ENCODE results near the gene PAX7.
"Not testable (repeated sequence)": the region's sequence is repeated elsewhere in the genome, so short reads cannot be mapped to it uniquely, and the experiment has no call there.

PAX7 gene

DNA sequence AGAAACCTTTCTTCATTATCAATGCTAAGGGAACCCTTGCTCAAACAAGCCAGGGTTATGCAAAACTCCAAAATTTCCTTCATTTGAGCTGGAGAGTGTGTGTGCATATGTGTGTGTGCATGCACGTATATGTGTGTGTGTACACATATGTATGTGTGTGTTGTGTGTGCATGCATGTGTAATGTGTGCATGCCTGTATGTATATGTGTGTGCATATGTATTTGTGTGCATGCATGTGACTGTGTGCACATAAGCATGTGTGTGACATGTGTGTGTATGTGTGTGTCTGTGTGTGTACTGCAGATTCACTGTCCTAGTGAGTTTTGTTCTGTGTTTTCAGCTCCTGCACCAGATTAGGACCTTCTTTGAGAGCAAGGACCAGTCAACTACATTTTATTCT is 28.2 kb downstream of the PAX7 start:
- no peak for DNase-seq (ENCODE audit: low read depth)

DNA sequence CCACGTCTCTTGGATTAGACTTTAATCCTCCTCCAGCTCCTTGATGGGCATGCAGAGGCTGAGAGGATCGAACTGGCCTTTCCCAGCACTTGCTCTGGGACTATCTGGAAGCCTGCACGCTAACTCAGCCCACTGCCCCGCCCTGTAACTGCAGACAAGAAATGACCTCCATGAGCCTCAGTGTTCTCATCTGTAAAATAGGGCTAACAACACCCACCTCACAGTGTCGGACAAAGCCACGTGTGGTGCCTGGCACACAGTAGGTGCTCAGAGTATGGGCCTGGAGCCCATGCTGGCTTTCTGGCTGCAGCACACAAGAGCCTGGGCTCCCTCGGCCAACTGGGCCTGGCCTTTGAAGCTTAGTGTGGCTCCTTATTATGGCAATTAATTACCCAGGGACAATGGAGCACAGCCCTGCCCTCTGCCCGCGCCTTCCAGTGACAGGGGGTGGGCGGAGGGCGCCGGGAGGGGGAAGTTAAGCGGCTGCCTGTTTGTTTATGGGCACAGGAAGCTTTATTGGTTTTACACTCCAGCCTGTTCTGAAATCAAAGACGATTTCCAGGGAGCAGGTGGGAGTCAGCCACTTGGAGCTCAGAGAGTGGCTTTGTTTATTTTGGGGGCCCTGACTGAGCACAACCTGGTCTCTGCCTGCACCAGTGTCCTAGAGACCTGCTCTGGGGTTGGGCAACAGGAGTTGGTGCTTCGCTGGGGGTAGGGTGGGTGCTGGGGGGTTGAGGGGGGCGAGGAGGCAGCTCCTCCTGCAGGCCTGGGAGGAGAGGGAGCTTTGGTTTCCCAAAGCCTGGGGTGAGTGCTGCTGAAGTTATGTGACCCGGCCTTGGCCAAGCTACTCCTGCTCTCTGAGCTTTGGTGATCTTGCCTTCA is 31.0 kb downstream of the PAX7 start:
- DNase-seq (ENCODE audit: low read depth) = no peak

DNA sequence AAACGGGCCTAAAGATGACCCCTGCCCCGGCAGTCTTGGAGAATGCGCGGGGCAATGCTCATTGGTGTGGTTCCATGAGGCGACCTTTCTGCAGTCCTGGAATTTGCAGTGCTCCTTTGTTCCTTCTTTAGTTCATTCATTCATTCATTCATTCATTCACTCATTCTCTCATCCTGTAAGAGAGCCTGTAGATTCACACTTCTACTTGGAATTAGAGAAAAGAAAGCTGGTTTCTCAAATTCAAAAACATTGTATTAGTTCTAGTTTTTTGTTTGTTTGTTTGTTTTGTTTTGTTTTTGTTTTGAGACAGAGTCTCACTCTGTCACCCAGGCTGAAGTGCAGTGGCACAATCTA is 31.6 kb downstream of the PAX7 start:
- no peak for DNase-seq (ENCODE audit: low read depth)

DNA sequence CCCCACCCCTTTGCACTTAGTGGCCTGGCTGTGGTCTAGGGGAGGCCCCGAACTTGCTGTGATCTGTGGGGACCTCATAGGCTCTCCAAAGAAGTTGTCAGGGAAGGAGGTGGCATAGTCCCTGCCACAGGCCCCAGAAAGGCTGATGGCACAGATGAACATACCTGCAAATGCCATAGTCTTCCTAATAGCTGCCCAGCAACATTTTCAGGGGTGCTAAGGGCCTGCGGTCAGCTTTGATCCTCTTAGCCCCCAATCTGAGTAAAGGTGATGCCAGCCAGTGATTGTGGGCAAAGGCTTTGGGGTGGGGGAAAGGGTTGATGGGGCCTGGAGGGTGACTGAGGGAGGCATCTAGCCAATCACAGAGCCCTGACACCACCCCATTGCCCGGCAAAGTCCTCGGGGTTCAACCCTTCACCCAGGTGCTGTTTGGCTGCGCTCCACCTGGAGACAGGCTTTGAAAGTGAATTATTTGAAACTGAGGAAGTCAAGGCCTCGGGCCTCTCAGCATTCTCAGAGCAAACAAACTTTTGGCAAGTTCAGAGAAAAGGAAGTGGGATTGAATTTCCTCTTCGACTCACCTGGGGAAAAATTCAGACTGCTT is 35.8 kb downstream of the PAX7 start:
- no peak for DNase-seq (ENCODE audit: low read depth)

DNA sequence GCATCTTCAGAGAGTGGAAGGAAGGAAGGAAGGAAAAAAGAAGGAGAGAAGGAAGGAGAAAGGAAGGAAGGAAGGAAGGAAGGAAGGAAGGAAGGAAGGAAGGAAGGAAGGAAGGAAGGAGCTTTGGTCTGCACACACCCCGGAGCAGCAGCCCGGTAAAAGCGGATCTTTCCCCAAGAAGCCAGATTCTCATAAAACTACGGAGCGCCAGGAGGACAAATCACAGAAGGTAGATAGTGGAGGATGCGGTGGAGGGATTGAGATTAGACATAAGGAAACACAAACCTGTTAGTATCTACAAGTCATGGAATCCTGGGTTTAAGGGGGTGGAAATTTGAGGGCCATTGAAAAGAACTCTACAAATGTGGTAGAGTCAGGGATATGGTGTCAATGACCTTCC is 36.7 kb downstream of the PAX7 start:
- DNase-seq (ENCODE audit: low read depth) = no peak

DNA sequence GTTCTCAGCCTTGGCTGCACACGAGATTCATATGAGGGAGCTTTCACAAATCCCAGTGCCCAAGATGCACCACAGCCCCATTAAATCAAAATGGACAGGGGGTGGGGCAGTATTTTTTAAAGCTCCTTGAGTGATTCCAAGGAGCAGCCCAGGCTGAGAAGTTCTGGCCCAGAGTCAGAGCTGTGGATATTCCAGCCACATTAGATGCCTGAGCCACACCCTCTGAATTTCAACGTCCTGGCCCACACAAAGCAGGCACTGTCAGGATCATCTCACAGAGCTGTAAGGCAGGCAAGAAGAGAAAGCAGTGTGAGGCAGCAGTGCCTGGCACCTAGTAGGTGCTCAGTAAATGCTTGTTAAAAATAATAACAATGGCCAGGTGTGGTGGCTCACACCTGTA is 37.4 kb downstream of the PAX7 start:
- no peak for DNase-seq (ENCODE audit: low read depth)

DNA sequence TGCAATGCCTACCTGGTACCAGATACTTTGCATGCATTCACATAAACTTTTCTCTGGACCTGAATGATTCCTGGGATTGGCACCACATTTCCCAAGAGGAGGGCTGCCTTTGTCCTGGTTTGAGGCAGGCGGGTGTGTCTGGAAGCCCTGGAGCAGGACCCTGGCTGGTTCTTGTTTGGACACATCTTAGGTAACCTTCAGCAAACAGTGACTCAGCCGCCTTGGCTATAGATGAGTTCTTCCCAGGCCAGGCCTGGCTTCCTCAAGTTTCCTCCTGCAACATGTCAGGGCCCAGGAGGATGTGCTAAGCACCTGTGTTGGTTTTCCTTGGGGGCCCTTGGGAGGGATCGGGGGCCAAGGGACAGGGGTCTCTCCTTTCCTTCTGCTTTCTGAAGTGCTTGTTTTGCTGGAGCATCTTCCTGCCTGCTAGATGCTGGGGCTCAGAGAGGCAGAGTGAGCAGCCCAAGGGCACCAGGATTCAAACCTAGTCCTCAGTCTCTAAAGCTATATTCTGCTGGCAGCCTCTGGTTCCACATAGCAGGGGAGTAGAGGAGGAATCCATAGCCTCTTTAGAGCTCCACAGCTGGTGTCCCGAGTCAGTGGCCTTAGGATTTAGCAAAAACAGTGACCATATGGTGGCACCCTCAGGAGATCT is 38.2 kb downstream of the PAX7 start:
- no peak for DNase-seq (ENCODE audit: low read depth)

DNA sequence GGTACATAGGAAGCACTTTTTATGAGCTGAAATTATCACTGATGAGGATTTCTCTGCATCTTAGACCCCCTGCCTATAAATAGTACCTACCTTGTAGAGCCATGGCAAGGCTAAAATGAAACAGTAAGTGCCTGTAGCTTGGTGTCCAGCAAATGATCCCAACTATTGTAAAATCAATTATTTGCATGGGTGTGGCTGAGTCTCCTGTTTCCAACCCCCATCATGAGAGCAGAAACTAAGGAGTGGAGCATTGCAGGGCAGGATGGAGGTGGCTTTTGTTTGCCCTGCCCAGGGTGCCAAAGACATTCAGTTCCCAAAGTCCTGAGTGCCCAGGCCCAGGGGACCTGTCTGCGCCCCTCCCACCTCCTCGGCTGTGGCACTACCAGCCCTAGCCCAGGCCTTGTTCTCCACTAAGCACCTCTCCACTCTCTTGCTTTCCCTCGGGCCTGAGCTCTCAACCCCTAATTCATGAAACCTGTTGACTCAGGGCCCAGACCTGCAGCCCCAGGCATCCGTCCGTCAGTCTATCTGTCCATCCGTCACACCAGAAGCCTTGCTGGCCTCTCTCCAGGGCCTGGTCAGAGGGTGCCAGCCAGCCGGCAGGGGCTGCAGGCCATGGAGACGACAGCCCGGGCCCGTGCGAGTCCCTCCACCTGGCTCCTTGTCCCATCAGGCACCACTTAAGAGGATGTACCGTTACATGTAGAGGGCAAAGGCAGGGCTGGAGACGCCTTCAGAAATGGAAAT is 39.6 kb downstream of the PAX7 start:
- no peak for DNase-seq (ENCODE audit: low read depth)

DNA sequence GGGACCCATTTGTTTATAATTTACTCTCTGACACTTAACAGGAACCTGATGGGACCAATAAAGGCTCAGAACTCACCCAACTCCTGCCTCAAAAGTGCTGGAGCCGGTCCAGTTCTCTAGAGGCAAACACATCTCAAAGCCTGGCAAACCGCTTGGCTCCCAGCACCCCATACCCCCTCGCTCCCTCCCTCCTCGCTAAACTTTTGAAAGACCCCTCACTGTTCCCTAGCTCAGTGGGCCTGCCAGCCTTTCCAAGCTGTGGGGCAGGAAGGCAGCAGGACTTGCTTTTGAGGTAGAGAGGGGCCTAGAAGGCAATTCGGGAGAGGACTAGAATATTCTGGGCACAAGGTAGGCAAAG is 40.2 kb downstream of the PAX7 start:
- DNase-seq (ENCODE audit: low read depth) = no peak

DNA sequence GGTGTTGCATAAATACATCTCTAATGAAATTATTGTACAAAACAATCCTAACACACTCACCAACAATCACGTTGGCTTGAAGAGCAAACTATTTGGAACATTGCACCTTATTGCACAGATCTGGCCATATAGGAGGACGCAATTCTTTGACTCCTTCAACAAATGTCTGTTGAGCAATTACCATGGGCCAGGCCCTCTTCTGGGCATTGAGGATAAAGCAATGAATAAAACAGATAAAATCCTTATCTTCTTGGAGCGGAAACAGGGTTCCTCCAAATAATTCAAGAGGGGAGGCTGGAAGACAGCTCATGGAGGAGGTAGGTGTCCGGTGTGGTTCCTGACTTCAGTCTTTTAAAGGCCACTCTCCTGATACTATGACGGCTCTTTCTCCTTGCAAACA is 43.3 kb downstream of the PAX7 start:
- no peak for DNase-seq (ENCODE audit: low read depth)

DNA sequence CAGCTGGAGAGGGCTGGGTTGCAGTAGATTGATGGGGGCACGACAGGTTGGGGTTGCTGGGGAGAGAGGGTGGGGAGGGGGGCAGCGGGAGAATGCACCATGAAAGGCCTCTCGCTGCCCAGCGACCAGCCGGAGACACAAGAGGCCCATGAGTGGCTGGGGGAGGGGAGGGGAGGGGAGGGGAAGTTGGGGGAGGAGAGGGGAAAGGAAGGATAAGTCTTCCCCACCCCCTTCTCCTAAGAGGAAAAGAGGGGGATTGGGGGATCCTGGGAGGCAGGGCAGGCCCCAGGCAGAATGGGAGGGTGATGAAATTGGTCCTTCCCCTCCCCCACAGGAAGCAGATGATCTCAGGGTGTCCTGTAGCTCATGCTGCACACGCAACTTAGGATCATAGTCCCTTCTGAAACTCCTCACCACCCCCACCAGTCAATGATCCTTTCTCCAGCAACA is 45.7 kb downstream of the PAX7 start:
- no peak for DNase-seq (ENCODE audit: low read depth)

DNA sequence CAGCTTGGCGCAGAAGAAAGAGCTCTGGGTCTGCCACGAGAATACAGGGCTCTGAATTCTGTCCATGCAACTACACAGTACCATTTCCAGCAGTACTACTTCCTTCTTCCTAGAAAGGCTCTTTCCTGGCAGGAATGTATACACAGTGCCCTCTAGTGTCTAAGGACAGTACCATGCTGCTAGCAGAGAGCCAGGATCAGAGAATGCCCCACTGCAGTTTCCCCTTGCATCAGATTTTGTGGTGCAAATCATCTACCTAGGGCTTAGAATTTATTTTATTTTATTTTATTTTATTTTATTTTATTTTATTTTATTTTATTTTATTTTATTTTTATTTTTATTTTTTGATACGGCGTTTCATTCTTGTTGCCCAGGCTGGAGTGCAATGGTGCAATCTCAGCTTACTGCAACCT is 50.8 kb downstream of the PAX7 start:
- no peak for DNase-seq (ENCODE audit: low read depth)

DNA sequence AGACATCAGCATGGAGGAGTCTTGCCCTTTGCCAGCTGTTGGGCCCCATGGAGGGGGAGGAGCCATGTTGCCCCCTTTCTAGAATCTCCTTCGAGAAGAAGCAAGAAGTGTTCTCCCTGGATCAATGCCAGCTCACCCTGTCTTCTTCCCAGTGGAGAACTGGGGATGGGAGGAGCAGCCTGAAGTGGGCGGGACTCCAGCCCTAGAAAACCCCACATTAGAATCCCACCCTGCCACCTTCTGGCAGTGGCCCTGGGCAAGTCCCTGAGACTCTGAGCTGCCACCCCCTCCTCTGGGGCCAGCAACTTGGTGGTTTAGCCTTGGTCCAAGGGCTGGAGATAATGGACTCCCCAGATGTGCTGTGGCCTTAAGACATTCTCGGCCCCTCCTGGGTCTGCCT is 51.7 kb downstream of the PAX7 start:
- DNase-seq (ENCODE audit: low read depth) = no peak

DNA sequence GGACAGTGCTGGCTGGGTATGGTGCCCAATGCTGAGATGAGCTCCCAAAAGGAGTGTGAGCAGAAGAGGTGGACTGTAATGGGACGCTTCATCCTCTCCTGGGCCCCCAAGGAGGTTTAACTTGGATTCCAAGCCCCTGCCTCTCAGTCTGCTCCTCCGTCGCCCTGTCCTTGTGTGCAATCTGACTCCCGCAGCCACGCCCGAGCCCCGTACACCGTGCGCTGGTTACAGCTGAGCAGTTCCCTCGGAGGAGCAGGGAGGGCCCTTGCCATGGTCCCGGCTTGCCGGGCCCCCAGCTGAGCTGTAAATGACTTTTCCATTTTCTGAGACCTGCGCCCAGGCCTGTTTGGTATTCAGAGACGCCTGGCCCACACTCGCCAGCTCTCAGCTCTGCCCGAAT is 53.7 kb downstream of the PAX7 start:
- no peak for DNase-seq (ENCODE audit: low read depth)

DNA sequence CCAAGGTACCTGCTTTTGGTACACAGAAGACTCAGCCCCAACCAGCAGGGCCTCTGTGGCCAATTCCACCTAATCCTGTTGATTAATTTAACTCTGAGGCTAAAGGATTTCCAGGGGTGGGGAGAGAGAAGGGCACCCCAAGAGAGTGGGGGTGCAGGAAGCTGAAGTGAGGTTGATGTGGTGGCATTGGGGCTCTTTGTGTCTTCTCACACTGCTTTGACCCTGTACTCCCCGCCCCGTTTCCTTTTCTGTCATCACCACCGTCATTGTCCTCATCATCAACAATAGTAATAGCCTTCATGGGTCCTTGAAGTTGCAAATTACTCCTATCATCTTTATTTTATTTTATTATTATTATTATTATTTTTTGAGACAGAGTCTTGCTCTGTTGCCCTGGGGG is 55.9 kb downstream of the PAX7 start:
- no peak for DNase-seq (ENCODE audit: low read depth)

DNA sequence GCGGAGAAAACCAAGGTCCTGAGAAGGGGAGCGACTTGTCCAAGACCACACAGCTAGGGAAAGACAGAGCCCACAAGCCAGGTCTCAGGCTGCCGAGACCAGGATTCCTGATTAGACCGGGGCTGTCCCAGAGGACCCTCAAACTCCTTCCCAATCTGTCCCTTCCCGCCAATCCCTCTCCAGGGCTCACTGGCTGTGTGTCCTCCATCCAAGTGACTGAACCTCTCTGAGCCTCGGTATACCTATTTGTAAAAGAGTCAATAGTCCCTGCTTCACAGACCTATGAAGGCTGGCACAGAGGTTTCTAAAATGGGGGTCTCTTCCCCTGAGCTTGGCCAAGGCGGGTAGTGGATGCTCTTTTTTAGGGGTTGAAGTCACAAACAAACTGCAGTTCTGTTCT is 56.6 kb downstream of the PAX7 start:
- no peak for DNase-seq (ENCODE audit: low read depth)

DNA sequence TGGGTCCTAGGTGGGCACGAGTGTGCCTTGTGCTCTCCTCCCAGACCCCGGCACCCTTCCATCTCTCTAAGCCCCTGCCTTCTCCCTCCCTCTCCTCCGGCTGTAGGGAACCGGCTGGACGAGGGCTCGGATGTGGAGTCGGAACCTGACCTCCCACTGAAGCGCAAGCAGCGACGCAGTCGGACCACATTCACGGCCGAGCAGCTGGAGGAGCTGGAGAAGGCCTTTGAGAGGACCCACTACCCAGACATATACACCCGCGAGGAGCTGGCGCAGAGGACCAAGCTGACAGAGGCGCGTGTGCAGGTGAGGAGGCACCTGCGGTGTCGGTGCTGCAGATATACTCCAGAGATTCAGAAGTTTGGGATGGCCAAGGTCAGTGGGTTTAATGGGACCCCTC is 61.0 kb downstream of the PAX7 start:
- no peak for DNase-seq (ENCODE audit: low read depth)

DNA sequence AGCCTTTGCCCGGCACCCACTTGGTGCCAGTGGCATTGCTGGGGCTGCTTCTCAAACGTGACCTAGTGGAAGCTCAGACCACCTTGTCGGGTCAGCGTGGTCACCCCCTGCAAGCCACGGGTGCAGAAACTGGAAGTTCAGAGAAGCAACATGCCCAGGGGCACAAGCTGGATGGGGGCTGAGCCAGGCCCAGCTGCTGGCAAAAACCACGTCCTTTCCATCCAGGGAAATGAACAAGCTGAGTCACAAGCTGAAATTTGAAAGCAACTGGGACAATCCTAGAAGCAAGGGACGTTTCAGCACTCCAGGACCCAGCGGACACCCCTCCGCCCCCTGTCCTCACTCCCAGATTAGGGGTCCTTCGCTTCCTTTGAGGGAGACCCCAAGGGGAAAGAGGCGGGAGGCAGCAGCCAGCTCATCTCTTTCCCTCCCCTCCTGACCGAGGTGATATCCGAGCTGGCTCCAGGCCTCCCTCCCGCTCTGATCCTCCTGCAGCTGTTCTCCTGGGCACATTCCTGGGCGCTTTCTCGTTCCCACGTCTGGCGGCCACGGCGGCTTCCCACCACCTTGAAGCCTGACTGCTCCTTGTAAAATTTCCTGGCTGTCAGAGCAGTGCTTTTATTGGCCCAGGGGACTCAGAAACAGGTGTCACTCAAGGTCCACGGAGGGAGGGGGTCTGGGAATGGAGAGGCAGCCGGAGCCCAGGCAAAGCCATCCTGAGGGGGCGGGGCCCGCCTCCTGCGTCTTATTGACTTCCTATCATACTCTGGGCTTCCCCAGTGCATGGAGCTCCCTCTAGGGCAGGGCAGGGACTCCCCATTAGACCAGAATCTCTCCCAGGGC is 62.8 kb downstream of the PAX7 start:
- no peak for DNase-seq (ENCODE audit: low read depth)

DNA sequence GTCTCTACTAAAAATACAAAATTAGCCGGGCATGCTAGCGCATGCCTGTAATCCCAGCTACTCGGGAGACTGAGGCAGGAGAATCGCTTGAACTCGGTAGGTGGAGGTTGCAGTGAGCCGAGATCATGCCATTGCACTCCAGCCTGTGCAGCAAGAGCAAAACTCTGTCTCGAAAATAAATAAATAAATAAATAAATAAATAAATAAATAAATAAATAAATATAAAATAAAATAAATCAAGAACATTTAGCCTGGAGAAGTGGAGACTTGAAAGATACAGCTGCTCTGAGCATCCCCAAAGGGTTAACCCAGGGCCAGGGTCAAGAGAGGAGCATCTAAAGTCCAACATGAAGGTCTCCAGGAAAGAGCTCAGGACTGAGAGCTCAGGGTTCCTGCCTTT is 63.6 kb downstream of the PAX7 start:
- DNase-seq (ENCODE audit: low read depth) = not testable (repeated sequence)

DNA sequence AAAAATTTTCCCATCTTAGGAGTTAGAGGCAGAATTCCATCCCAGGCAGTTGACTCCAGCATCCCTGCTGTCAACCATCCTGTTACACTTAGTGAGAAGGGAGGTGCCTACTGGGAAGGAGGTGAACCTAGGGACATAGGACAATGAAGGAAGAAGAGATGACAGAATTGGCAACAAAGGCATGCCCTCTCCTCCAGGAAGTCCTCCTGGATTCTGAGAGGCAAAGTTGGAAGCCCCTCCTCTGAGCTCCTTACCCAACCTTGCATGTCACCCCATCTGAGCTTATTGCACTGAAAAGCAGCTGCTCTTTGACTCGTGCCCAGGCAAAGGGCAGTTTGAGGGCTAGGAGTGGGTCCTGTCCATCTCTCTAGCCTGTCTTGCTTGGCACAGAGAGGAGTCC is 66.9 kb downstream of the PAX7 start:
- no peak for DNase-seq (ENCODE audit: low read depth)

DNA sequence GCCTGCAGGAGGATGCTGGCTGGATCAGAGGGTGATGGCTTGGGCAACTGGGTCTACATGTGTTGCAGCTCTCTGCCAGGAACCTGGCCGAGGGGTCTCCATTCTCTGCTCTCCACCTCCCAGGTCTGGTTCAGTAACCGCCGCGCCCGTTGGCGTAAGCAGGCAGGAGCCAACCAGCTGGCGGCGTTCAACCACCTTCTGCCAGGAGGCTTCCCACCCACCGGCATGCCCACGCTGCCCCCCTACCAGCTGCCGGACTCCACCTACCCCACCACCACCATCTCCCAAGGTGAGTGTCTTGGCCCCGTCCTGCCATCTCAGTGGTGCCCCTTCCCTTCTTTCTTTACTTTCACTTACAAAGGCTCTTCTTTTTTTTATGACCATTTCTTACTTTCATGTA is 69.9 kb downstream of the PAX7 start:
- no peak for DNase-seq (ENCODE audit: low read depth)

DNA sequence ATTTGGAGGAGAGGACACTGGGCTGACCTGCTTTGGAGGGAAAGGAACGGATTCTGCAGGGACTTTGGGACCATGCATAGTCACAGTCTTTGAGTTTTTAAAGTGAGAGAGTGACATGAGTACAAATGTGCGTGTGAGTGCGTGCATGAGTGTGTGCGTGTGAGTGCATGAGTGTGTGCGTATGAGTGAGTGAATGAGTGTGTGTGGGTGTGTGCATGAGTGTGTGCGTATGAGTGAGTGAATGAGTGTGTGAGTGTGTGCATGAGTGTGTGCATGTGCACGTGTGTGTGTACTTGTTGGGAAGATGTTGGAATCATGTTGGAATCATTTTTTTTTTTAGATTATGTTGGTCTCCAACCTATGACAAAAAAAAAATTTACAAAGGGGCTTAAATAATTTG is 70.5 kb downstream of the PAX7 start:
- DNase-seq (ENCODE audit: low read depth) = no peak
